ENCODE data around the gene EEF1B2. TPM values are rescaled to one million over a fixed set of nuclear protein-coding genes. Genes with fewer than 3 reads are reported as not detected.

Gene EEF1B2
- total and polyA plus RNA-seq, 2 of the 8 experiments (the other 6 are each of a cell fraction or from before 2014, with no cell fraction given): 504 to 679 TPM

DNA sequence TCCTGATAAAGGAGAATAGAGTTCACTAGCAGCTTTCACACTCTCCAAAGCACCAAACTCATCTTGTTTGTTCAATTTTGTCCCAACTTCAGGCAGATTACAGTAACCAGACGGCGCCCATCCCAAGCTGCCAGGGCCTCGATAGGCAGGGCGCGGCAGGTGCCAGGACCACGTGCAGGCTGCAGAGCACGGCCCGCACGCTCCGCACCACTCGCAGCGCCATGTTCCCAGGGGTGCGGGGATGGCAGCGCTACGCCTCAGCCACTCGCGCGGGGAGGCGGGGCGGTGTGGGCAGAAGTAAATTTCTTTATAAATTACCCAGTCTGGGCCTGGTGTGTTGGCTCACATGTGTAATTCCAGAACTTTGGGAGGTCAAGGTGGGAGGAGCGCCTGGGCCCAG, 43.4 kb upstream of the EEF1B2 start (continued):
- TF ChIP-seq, protein P1, sequence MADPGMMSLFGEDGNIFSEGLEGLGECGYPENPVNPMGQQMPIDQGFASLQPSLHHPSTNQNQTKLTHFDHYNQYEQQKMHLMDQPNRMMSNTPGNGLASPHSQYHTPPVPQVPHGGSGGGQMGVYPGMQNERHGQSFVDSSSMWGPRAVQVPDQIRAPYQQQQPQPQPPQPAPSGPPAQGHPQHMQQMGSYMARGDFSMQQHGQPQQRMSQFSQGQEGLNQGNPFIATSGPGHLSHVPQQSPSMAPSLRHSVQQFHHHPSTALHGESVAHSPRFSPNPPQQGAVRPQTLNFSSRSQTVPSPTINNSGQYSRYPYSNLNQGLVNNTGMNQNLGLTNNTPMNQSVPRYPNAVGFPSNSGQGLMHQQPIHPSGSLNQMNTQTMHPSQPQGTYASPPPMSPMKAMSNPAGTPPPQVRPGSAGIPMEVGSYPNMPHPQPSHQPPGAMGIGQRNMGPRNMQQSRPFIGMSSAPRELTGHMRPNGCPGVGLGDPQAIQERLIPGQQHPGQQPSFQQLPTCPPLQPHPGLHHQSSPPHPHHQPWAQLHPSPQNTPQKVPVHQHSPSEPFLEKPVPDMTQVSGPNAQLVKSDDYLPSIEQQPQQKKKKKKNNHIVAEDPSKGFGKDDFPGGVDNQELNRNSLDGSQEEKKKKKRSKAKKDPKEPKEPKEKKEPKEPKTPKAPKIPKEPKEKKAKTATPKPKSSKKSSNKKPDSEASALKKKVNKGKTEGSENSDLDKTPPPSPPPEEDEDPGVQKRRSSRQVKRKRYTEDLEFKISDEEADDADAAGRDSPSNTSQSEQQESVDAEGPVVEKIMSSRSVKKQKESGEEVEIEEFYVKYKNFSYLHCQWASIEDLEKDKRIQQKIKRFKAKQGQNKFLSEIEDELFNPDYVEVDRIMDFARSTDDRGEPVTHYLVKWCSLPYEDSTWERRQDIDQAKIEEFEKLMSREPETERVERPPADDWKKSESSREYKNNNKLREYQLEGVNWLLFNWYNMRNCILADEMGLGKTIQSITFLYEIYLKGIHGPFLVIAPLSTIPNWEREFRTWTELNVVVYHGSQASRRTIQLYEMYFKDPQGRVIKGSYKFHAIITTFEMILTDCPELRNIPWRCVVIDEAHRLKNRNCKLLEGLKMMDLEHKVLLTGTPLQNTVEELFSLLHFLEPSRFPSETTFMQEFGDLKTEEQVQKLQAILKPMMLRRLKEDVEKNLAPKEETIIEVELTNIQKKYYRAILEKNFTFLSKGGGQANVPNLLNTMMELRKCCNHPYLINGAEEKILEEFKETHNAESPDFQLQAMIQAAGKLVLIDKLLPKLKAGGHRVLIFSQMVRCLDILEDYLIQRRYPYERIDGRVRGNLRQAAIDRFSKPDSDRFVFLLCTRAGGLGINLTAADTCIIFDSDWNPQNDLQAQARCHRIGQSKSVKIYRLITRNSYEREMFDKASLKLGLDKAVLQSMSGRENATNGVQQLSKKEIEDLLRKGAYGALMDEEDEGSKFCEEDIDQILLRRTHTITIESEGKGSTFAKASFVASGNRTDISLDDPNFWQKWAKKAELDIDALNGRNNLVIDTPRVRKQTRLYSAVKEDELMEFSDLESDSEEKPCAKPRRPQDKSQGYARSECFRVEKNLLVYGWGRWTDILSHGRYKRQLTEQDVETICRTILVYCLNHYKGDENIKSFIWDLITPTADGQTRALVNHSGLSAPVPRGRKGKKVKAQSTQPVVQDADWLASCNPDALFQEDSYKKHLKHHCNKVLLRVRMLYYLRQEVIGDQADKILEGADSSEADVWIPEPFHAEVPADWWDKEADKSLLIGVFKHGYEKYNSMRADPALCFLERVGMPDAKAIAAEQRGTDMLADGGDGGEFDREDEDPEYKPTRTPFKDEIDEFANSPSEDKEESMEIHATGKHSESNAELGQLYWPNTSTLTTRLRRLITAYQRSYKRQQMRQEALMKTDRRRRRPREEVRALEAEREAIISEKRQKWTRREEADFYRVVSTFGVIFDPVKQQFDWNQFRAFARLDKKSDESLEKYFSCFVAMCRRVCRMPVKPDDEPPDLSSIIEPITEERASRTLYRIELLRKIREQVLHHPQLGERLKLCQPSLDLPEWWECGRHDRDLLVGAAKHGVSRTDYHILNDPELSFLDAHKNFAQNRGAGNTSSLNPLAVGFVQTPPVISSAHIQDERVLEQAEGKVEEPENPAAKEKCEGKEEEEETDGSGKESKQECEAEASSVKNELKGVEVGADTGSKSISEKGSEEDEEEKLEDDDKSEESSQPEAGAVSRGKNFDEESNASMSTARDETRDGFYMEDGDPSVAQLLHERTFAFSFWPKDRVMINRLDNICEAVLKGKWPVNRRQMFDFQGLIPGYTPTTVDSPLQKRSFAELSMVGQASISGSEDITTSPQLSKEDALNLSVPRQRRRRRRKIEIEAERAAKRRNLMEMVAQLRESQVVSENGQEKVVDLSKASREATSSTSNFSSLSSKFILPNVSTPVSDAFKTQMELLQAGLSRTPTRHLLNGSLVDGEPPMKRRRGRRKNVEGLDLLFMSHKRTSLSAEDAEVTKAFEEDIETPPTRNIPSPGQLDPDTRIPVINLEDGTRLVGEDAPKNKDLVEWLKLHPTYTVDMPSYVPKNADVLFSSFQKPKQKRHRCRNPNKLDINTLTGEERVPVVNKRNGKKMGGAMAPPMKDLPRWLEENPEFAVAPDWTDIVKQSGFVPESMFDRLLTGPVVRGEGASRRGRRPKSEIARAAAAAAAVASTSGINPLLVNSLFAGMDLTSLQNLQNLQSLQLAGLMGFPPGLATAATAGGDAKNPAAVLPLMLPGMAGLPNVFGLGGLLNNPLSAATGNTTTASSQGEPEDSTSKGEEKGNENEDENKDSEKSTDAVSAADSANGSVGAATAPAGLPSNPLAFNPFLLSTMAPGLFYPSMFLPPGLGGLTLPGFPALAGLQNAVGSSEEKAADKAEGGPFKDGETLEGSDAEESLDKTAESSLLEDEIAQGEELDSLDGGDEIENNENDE (IDR thresholded peaks at IDR 0.05; ENCODE audit: insufficient replicate concordance, low read length): no peak
- TF ChIP-seq SP1 (IDR thresholded peaks at IDR 0.05; ENCODE audit: low read depth, low read length) (no peak), CEBPB (IDR thresholded peaks at IDR 0.05; ENCODE audit: low read depth, low read length) (no peak), RFX5 (IDR thresholded peaks at IDR 0.05; ENCODE audit: borderline replicate concordance, low read depth, low read length) (no peak), BRCA1 (IDR thresholded peaks at IDR 0.05; ENCODE audit: low read depth, low read length) (no peak), SAP30 (IDR thresholded peaks at IDR 0.05; ENCODE audit: insufficient read depth, insufficient replicate concordance, low read length) (no peak), TAF1 (IDR thresholded peaks at IDR 0.05; ENCODE audit: low read depth, low read length) (no peak), JUND (IDR thresholded peaks at IDR 0.05; ENCODE audit: low read length) (no peak), CBX8 (IDR thresholded peaks at IDR 0.05; ENCODE audit: borderline replicate concordance, low read depth, low read length) (no peak)
- TF ChIP-seq, protein P2, sequence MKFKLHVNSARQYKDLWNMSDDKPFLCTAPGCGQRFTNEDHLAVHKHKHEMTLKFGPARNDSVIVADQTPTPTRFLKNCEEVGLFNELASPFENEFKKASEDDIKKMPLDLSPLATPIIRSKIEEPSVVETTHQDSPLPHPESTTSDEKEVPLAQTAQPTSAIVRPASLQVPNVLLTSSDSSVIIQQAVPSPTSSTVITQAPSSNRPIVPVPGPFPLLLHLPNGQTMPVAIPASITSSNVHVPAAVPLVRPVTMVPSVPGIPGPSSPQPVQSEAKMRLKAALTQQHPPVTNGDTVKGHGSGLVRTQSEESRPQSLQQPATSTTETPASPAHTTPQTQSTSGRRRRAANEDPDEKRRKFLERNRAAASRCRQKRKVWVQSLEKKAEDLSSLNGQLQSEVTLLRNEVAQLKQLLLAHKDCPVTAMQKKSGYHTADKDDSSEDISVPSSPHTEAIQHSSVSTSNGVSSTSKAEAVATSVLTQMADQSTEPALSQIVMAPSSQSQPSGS (IDR thresholded peaks at IDR 0.05; ENCODE audit: low read length): no peak

Data from H1 (cell line).